Measurements from ENCODE around the gene IRX5. TPM values are rescaled to one million over a fixed set of nuclear protein-coding genes. Genes with fewer than 3 reads are reported as not detected.

IRX5 gene
- total RNA-seq, 1 donor from 2014 or later: 4.3 TPM

DNA sequence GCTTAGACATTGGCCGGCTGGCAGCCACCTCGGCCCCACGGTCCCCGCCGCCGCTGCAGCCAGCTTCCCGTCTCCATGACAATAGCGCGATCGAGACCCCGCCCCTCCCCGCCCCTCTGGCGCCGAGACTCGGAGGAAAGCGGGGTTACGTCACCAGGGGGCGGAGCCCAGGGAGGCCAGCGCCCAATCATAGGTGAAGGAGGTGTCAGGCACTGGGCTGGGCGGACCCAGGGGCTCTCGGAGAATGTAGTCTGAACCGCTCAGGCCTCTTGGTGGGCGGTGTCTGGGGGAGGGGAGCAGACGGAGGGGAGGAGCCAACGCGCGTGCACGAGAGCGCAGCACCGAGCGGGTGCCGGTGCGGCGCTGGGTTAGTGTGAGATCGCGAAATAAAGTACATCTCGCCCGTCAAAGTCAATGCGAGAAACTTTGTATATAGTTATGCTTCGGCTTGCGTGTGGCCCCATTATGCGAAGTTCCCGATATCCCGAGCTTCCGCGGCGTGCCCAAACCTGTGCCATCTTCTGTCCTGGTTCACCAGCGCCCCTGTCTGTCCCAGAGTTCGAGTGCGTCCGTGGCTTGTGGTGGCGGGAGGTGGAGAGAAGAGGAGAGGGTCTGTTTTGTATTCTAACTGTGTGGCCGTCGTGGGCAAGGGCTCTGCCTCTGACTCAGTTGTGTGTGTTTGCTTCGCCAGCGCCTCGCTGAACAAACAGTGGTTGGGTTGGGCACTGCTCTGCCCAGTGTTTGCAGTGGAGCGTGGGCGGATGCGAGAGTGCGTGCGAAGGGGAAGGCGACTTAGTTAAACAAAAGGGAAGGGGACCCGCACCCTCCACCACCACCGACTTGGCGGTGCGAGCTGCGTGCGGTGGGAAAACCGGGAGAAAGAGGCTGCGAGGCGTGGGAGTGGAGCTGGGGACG, 1.3 kb upstream of the IRX5 start:
- peaks cover 16% of the 10 kb centered on the region for H3K36me3 Mint-ChIP-seq (ENCODE audit: unreplicated experiment)
- H3K9me3 Mint-ChIP-seq (ENCODE audit: unreplicated experiment): no peaks in the 10 kb centered on the region
- H3K27ac Mint-ChIP-seq (ENCODE audit: unreplicated experiment): peak overlapping the region; percentile 94
- peak overlapping the region; percentile 95 for H3K4me3 Mint-ChIP-seq (ENCODE audit: unreplicated experiment)
- H3K4me1 Mint-ChIP-seq (ENCODE audit: unreplicated experiment): peaks cover 45% of the 10 kb centered on the region
- peaks cover 16% of the 10 kb centered on the region for H3K27me3 Mint-ChIP-seq (ENCODE audit: unreplicated experiment)
- TF ChIP-seq, protein P1, sequence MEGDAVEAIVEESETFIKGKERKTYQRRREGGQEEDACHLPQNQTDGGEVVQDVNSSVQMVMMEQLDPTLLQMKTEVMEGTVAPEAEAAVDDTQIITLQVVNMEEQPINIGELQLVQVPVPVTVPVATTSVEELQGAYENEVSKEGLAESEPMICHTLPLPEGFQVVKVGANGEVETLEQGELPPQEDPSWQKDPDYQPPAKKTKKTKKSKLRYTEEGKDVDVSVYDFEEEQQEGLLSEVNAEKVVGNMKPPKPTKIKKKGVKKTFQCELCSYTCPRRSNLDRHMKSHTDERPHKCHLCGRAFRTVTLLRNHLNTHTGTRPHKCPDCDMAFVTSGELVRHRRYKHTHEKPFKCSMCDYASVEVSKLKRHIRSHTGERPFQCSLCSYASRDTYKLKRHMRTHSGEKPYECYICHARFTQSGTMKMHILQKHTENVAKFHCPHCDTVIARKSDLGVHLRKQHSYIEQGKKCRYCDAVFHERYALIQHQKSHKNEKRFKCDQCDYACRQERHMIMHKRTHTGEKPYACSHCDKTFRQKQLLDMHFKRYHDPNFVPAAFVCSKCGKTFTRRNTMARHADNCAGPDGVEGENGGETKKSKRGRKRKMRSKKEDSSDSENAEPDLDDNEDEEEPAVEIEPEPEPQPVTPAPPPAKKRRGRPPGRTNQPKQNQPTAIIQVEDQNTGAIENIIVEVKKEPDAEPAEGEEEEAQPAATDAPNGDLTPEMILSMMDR (IDR thresholded peaks at IDR 0.05): peak; percentile 38
- DNase-seq (ENCODE audit: extremely low spot score, unreplicated experiment): peak; percentile 100

DNA sequence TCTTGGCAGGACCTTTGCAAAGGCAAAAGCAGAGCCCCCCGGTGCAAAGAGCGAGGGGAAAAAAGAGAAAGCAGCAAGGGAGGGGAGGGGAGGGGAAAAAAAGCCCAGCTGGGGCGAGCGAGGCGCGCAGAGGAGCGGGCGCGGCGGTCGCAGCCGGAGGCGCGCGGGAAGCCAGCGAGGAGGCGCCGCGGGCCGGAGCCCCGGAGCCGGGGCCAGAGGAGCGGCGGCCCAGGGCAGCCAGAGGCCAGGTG, 129 bp downstream of the IRX5 start:
- TF ChIP-seq, protein P1 (IDR thresholded peaks at IDR 0.05): no peak
- Mint-ChIP-seq H3K27ac (ENCODE audit: unreplicated experiment) (peak overlapping the region; percentile 94), H3K9me3 (ENCODE audit: unreplicated experiment) (no peaks in the 10 kb centered on the region), H3K36me3 (ENCODE audit: unreplicated experiment) (peaks cover 18% of the 10 kb centered on the region), H3K4me1 (ENCODE audit: unreplicated experiment) (peaks cover 42% of the 10 kb centered on the region), H3K27me3 (ENCODE audit: unreplicated experiment) (peaks cover 30% of the 10 kb centered on the region), H3K4me3 (ENCODE audit: unreplicated experiment) (peak overlapping the region; percentile 95)
- DNase-seq (ENCODE audit: extremely low spot score, unreplicated experiment): no peak

GRCh38 chr16:54931120-54932014, 702 bp downstream of the IRX5 start:
- Mint-ChIP-seq H3K4me1 (ENCODE audit: unreplicated experiment) (peaks cover 41% of the 10 kb centered on the region), H3K36me3 (ENCODE audit: unreplicated experiment) (peaks cover 18% of the 10 kb centered on the region), H3K9me3 (ENCODE audit: unreplicated experiment) (no peaks in the 10 kb centered on the region), H3K27me3 (ENCODE audit: unreplicated experiment) (peaks cover 35% of the 10 kb centered on the region), H3K27ac (ENCODE audit: unreplicated experiment) (peak overlapping the region; percentile 85), H3K4me3 (ENCODE audit: unreplicated experiment) (peak overlapping the region; percentile 81)
- DNase-seq (ENCODE audit: extremely low spot score, unreplicated experiment): peak; percentile 86
- TF ChIP-seq, protein P1 (IDR thresholded peaks at IDR 0.05): no peak

DNA sequence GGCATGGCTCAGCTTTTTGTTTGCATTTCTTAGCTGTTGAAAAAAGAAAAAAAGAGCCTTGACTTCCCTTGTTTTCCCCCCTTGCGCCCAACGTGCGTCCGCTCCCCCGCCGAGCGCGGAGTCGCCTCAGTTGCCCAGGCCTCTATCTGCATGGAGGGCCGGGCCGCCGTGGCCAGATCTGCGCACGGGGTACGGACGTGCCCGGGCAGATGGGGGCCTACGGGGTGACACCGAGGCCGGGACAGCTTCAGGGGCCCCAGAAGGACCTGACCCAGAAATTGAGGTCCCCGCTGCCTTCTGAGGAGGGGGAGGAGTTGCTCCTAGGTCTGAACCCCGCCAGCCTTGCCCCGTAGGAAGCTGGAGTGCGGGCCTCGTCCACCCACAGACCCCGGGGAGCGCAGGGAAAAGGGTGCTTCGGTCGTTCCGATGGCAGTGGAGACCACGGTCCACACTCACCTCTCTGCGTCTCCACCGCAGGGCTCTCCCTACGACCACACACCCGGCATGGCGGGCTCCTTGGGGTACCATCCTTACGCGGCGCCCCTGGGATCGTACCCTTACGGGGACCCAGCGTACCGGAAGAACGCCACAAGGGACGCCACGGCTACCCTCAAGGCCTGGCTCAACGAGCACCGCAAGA, 1.5 kb downstream of the IRX5 start:
- H3K4me3 Mint-ChIP-seq (ENCODE audit: unreplicated experiment): peak overlapping the region; percentile 81
- peaks cover 18% of the 10 kb centered on the region for H3K36me3 Mint-ChIP-seq (ENCODE audit: unreplicated experiment)
- peaks cover 41% of the 10 kb centered on the region for H3K4me1 Mint-ChIP-seq (ENCODE audit: unreplicated experiment)
- no peaks in the 10 kb centered on the region for H3K9me3 Mint-ChIP-seq (ENCODE audit: unreplicated experiment)
- peaks cover 43% of the 10 kb centered on the region for H3K27me3 Mint-ChIP-seq (ENCODE audit: unreplicated experiment)
- peak; percentile 82 for DNase-seq (ENCODE audit: extremely low spot score, unreplicated experiment)
- H3K27ac Mint-ChIP-seq (ENCODE audit: unreplicated experiment): peak overlapping the region; percentile 85
- TF ChIP-seq, protein P1 (IDR thresholded peaks at IDR 0.05): no peak

Measured in osteocyte (in vitro differentiated cells).